Right lobe of liver (tissue), 4 donors: Measurements from ENCODE around the gene GNB5.
A peak's percentile ranks its signal among the peaks of the same experiment; 100 is the strongest.

Experiments
- POLR2A ChIP-seq: fragments of 450-650 bp; IDR thresholded peaks from one replicate; pipeline ENCODE4 v1.6.1; 2017; ENCODE audit warnings: antibody characterized with exemption, mild to moderate bottlenecking
- TF ChIP-seq, protein P1 (sequence below), 4 donors: fragments of 200-600 bp in 3 of 4; fragments of 450-650 bp in 1 of 4; IDR thresholded peaks; one replicate each; pipeline versions ENCODE4 v1.5.1 to v1.8.0; 2016 to 2022; ENCODE audit warnings: antibody characterized with exemption in 4 of 4, mild to moderate bottlenecking in 2 of 4
- donor health status: DM: no; HTN: no; CAD: no.
- donor health status: DM: no; HTN: no; CAD: no.
- donor health status: DM: no; HTN: yes; CAD: no.

DNA sequence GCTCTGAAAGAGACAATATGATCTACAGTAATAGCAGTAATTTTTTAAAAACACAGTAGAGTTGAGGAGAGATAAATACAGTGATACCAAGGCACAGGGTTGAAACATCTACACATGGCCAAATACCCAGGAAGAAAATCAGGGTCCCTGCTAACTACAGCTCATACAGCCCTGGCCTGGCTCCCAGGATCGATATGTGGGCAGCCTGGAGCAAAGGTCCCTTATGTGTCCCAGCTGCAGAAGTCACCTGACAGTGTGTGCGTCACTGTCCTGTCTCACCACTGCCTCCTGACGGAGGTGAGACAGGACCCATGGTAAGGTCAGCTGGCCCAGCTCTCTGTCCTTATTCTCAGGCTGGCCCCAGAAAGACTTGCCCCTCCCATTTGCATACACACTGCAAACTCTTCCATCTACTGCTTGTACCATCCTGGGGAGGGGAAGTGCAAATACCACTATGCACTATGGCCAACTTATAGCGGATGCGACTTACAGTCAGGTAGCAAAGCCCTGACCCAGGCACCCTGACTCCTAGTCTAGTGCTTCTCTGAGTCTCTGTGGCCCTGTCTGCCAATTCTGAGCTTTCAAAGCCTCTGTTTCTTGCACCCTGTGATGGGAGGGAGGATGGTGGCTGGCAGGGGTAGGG lies 56.6 kb downstream of the GNB5 start:
- TF ChIP-seq, protein P1, sequence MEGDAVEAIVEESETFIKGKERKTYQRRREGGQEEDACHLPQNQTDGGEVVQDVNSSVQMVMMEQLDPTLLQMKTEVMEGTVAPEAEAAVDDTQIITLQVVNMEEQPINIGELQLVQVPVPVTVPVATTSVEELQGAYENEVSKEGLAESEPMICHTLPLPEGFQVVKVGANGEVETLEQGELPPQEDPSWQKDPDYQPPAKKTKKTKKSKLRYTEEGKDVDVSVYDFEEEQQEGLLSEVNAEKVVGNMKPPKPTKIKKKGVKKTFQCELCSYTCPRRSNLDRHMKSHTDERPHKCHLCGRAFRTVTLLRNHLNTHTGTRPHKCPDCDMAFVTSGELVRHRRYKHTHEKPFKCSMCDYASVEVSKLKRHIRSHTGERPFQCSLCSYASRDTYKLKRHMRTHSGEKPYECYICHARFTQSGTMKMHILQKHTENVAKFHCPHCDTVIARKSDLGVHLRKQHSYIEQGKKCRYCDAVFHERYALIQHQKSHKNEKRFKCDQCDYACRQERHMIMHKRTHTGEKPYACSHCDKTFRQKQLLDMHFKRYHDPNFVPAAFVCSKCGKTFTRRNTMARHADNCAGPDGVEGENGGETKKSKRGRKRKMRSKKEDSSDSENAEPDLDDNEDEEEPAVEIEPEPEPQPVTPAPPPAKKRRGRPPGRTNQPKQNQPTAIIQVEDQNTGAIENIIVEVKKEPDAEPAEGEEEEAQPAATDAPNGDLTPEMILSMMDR (IDR thresholded peaks at IDR 0.05), result peak in 3 of 4 donors; percentile 13 to 30 (median 29)
- TF ChIP-seq POLR2A, result no peak
